HG03066 (cell line): ENCODE results near the gene PRMT5.
"Not testable (repeated sequence)": the region's sequence is repeated elsewhere in the genome, so short reads cannot be mapped to it uniquely, and the experiment has no call there.

Experiments used
- ATAC-seq: cut with Tn5 transposase; IDR thresholded peaks from one replicate; pipeline ENCODE4 v1.9.1; 2021; ENCODE audit warnings: low read depth; ENCODE audit not compliant: unreplicated experiment

Gene PRMT5

DNA sequence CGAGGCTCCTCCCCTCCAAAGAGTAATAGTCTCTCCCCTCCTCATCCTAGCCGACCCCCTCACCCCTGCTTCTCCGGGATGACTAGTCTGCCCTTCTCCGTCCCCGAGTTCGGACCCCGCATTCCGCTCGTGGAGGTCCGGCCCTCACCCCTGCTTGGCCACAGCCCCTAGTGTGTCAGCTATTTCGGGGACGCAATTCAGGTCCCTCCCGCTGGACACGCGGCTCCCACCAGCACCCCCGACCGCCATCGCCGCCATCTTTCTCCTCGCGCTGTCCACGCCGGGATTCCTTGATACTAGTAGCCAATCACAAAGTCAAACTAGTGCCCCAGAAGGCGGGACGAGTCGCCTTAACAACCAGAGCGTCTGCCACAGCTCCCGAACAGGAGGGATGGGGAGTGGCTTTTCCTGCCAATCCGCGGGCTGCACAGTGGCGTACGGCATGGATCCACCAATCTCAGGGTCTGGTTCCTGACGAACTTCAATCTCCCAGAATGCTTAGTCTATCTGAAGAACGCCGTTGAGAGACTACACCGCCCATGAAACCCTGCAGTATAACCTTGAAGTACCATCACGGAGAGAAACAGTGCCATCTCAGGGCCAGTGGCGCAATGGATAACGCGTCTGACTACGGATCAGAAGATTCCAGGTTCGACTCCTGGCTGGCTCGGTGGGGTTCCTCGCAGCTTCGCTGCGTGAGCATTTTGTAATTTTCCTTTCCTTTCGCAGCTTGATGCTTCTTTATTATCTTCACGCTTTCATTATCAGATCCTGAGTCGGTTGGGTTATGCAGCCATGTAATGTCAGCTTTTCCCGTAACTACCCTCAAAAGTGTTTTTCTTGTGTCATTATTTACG is at the start of gene PRMT5:
TSS of gene PRMT5 (minus strand) at position 273 of the 857 bp plus-strand sequence. CDS start at position 258, 15 bp downstream.
- ATAC-seq = peak; percentile 90

GRCh38 chr14:22978487-22978837 is 49.3 kb upstream of the PRMT5 start:
- no peak for ATAC-seq

DNA sequence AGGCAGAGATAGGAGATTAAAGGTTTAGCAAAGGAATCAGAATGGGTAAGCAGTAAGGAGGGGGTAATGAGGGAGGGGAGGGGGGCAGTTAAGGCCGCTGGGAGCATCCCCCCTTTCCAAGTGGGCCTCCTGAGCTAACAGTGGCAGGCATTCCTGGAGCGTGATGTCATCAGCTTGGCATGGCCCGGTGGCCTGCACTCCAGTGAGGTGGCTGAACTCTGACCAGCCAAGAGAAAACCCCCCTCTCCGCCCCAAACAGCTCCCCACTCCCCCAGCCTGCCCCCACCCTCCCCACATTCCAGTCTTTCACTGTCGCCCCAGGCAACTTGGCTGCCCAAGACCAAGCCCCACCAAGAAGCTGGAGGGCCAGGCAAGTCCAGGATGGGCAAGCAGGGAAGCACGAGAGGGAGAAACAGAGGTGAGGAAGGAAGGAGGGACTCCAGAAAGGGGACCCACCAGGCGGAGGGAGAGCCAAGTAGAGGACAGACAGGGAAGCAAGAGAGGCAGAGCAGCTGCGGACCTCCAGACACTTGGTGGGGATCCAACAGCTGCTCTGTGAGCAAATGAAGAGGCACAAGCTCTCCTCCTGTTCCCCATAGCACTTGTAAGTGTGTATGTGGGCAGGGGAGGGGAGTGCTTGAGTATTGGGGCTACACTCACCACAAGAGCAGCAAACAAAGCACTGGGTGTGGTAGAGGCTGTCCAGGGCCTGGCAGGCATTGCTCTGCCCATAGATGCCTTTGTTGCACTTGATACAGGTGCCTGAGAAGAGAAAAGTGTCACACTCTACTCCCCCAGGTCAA is 48.7 kb upstream of the PRMT5 start:
- ATAC-seq = no peak

DNA sequence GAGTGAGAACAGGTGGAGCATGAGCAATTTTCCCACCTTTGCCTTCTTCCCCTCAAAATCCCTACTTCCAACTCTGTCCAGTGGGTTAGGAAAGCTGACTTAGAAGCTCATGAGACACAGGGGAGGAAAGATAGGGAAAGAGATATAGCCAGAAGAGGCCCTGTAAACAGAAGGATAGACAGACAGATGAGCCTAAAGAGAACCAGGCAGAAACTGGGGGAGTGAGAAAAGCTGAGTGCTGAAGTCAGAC is 48.2 kb upstream of the PRMT5 start:
- no peak for ATAC-seq

DNA sequence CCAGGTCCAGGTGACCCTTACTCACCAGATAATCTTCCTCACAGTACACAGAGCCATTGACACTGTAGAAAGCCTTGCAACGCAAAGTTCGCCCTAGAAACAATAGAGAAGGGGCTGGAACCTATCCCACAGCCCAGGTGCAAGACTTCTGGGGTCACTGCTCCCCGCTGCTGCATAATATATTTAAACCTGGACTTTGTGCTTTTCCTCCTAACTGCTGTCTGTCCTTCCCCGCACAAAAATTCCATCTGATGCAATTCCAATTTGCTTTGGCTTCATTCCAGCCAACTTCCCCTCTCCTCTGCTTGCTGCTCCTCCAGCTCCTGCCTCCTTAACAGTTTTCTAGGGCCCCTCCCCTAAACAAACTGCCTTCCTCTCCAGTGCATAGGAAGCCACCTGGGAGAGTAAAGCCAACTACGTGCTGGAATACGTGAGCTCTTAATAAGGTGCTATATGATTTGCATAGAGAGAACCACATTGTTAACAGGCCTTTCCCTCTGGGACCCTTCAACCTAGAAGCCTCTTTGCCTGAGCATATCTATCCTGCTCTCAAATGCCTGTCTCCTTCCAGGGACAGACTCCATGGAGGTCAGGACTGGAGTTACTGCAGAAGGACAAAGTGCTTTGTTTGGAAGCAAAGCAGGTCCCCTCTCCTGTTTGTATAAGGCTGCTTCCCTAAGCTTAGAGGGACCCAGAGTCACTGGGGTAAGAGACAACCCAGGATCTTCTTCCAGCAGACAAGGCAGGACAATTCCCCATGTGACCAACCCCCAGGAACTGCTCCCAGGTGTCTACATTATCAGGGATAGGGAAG is 47.7 kb upstream of the PRMT5 start:
- ATAC-seq = no peak

DNA sequence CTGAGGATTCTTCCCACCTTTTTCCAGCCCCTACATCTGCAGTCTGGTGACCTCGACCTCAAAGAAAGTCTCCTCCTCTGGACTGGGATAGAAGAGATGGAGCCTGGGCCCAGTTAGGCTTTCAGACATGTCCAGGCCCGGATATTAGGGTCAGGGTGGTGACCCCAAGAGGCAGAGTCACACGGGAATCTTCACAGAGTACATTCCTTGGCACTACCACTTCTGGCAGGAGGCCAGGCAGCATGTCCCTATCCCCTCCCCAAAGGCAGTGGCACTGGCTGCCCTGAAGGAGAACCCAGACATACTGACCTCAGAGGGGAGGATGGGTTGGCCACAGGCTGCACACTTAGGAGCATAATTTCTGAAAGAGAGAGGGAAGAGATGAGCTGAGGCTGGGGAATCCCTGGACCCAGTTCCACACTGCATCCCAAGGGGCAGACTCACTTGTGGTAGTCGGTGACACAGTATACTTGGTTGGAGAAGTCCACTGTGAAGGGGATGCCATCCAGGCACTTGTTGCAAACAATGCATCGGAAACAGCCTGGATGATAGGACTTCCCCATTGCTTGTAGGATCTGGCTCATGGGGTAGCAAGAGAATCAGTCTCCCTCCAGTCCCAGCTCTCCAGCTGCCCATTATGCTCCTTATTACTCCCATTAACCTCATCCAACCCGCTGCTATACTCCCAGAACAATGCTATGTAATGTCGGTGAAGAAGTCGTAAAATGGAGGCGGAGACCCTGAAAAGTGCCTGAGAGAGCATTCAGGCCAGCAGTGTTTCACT is 45.5 kb upstream of the PRMT5 start:
- ATAC-seq = no peak

DNA sequence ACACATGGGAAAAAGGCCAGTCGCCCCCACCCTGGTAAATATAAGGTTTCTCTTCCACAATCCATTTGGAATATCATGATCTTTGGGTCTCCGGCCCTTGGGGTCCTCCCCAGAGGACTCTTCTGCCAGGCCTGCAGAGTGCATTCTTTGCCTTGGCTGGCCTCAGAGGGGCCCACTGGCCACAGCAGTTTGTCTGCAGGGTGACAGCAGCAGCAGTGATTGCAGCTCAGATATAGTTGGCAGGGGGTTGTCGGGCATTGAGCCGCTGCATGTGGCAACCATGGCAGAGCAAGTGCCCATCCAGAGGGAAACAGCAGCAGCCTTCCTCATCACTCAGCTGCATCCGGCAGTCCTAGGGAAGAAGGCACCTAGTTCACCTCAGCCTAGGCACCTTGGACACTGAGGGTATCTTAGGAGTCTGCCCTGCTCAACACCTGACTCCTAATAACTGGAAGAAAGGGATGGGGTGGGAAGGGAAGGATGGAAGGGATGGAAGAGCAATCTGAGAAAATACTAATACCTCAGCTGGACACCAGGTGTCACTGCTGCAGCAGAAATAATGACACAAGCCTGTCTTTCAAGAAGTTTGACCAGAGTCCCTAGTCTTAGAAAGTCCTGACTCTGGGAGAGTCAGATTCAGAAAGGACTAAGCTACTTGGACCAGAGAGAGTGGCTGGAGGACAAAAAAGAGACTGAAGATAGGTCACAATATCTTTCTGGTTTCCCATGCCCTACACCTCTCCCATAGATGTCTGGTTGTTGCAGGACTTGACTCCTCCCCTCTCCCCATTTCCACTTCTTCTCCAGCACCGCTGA is 44.2 kb upstream of the PRMT5 start:
- no peak for ATAC-seq

DNA sequence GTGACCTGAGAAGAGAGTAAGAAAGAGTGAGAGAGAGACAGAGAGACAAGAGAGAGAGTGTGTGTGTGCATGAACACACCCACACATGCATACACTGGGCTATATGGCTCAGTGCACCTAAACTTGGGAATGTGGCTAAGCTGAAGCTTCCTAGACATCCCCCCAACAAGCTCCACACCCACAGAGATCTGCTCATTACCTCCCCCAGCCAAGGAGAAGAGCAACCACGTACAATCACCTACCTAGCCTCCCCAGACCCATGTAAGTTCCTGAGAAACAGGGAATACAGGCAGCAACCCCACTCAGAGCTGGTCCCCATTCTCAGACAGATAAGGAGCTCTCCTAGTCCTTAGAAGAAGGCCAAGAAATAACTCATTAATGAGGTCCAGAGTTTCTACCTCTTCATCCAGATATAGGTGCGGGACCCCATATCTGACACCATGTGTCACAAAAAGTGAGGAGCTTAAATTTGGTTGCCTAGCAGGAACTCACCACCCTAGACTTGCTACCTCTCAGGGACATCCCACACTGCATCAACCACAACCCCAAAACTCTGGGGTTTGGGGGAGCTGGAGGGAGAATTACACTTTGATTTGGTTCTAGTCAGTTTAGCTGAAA is 43.2 kb upstream of the PRMT5 start:
- ATAC-seq = no peak

DNA sequence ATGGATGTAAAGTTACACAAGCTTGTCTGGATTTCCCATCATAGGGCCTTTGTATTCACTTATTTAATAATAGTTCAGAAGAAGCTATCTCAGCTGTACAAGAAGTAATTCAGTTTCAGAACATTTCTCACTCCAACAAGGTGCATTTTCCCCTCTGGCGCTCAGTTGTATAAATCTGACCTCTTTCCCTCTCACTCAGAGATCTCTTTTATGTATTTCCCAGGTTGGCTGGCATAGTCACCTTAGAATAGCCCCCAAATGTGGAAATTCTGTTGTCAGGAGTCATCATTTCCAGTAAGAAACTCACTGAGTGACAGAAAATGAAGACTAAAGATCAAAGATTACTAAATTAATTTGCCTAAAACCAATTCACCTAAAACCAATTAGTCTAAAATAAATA is 42.0 kb upstream of the PRMT5 start:
- no peak for ATAC-seq

- ATAC-seq = no peak
Measured at GRCh38 chr14:22966783-22967269, 37.6 kb upstream of the PRMT5 start.

GRCh38 chr14:22965916-22966782 is 37.0 kb upstream of the PRMT5 start:
- not testable (repeated sequence) for ATAC-seq

DNA sequence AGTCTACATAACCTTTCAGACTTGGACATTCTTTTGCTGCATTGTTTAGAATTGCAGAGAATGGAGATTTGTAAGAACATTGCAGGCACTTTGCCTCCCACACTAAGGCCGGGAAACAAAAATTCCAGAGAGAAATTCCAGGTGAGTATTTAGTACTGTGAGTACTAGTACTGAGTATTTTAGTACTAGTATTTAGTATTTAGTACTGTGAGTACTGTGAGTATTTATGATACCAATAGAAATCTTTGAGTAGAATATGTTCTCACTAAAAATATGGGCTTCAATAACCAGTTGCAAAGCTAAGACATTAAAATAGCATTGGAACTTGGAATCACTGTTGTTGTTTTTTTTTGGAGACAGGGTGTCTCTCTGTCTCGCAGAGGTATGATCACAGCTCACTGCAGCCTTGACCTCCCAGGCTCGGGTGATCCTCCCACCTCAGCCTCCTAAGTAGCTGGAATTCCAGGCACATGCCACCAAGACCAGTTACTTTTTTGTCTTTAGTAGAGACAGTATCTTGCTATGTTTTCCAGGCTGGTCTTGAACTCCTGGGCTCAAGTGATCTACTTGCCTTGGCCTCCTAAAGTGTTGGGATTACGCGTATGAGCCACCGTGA is 33.0 kb upstream of the PRMT5 start:
- ATAC-seq = no peak

- ATAC-seq = no peak
Measured at GRCh38 chr14:22955702-22956569, 26.8 kb upstream of the PRMT5 start.

DNA sequence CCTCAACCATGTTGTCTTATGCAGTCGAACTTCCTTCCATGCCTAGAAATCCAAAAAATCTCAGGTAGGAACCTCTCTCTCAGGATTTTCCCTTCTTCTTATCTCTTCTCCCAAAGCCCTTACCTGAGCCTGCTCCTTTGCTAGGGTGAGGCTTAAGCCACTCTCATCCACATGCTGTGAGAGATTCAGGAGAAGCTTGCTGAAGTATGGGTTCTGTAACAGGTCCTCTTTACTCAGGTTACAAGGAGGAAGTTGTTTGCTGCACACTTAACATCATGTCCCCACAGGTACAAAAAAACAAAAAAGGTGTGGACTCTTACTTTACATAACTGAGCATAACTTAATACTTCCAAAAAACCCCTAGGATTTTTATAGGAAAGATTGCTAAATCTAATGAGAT is 23.2 kb upstream of the PRMT5 start:
- ATAC-seq = no peak

DNA sequence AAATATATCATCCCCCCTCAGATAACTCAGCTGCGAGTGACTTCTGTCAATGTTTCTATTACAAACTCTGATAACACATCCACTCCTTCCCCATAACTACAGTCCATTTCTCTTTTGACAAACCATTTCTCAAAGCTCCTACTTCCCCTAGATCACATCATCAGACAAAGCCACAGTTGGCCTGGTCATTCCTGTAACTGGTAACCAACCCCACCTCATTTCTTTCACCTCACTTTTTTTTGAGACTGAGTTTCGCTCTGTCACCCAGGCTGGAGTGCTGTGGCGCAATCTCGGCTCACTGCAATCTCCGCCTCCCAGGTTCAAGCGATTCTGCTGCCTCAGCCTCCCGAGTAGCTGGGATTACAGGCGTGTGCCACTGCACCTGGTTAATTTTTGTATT is 22.6 kb upstream of the PRMT5 start:
- not testable (repeated sequence) for ATAC-seq

- ATAC-seq = no peak
Measured at GRCh38 chr14:22945642-22946041, 16.5 kb upstream of the PRMT5 start.

DNA sequence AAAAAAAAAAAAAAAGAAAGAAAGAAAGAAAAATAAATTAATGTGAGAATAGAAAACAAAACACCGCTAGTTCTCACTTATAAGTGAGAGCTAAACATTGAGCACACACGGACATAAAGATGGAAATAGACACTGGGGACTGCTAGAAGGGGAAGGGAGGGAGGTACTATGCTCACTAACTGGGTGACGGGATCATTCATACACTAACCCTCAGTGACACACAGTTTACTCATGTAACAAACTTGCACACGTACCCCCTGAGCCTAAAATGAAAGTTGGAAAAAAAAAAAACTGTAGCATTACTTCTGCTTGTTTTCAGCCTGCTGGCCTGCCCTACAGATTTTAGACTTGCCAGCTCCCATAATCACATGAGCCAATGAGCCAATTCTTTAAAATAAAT is 10.5 kb upstream of the PRMT5 start:
- ATAC-seq = no peak
